Measurements from ENCODE around the gene GXYLT1.
A peak's percentile ranks its signal among the peaks of the same experiment; 100 is the strongest.
"Not testable (repeated sequence)": the region's sequence is repeated elsewhere in the genome, so short reads cannot be mapped to it uniquely, and the experiment has no call there.

Gene GXYLT1, protein sequence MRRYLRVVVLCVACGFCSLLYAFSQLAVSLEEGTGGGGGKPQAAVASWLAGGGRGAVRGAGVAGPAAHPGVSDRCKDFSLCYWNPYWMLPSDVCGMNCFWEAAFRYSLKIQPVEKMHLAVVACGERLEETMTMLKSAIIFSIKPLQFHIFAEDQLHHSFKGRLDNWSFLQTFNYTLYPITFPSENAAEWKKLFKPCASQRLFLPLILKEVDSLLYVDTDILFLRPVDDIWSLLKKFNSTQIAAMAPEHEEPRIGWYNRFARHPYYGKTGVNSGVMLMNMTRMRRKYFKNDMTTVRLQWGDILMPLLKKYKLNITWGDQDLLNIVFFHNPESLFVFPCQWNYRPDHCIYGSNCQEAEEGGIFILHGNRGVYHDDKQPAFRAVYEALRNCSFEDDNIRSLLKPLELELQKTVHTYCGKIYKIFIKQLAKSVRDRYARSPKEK

GRCh38 chr12:42144408-42145196, at the start of gene GXYLT1:
GXYLT1 (minus strand) TSS chr12:42144874; CDS start chr12:42144646, 228 bp downstream.
- Histone ChIP-seq H3K27me3 (ENCODE audit: control insufficient read depth in 1 of 2, insufficient read depth in 2 of 2, low read length in 2 of 2) (no peaks in the 10 kb centered on the region), H3K27ac (ENCODE audit: low read length) (peak within 1 kb of the TSS; percentile 26), H3K9me3 (ENCODE audit: control insufficient read depth in 2 of 2, low read length in 2 of 2) (no peaks in the 10 kb centered on the region), H3K9ac (ENCODE audit: low read length in 2 of 2) (peak within 1 kb of the TSS; percentile 68 to 78), H3K36me3 (ENCODE audit: control insufficient read depth in 2 of 2, insufficient read depth in 2 of 2, low read length in 2 of 2) (no peaks in the 10 kb centered on the region), H3K4me3 (ENCODE audit: low read length in 2 of 2) (peak within 1 kb of the TSS; percentile 82 to 93), H3K4me1 (ENCODE audit: control insufficient read depth, insufficient read depth, low read length) (peaks cover 8% of the 10 kb centered on the region)

GRCh38 chr12:42192686-42193085, 48.0 kb upstream of the GXYLT1 start:
- no peaks in the 10 kb centered on the region for H3K27me3 ChIP-seq (ENCODE audit: control insufficient read depth in 1 of 2, insufficient read depth in 2 of 2, low read length in 2 of 2)
- H3K4me3 ChIP-seq (ENCODE audit: low read length in 2 of 2): no peak overlapping the region
- no peaks in the 10 kb centered on the region for H3K9me3 ChIP-seq (ENCODE audit: control insufficient read depth in 2 of 2, low read length in 2 of 2)
- H3K27ac ChIP-seq (ENCODE audit: low read length): no peak overlapping the region
- no peak overlapping the region for H3K9ac ChIP-seq (ENCODE audit: low read length in 2 of 2)
- no peaks in the 10 kb centered on the region for H3K36me3 ChIP-seq (ENCODE audit: control insufficient read depth in 2 of 2, insufficient read depth in 2 of 2, low read length in 2 of 2)
- no peaks in the 10 kb centered on the region for H3K4me1 ChIP-seq (ENCODE audit: control insufficient read depth, insufficient read depth, low read length)

DNA sequence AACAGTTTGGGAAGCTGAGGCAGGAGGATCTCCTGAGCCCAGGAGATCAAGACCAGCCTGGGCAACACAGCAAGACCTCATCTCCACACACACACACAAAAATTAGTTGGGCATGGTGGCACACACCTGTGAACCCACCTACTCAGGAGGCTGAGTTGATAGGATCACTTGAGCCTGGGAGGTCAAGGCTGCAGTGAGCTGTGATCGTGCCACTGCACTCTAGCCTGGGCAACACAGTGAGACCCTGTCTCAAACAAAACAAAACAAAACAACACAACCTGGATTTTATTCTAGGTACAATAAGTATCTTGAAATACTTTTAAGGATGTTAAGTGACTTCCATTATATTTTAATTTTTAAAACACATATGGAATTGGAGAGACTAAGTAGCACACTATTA, 47.6 kb upstream of the GXYLT1 start:
- H3K27ac ChIP-seq (ENCODE audit: low read length): no peak overlapping the region
- H3K36me3 ChIP-seq (ENCODE audit: control insufficient read depth in 2 of 2, insufficient read depth in 2 of 2, low read length in 2 of 2): no peaks in the 10 kb centered on the region
- H3K9ac ChIP-seq (ENCODE audit: low read length in 2 of 2): no peak overlapping the region
- H3K9me3 ChIP-seq (ENCODE audit: control insufficient read depth in 2 of 2, low read length in 2 of 2): no peaks in the 10 kb centered on the region
- H3K4me3 ChIP-seq (ENCODE audit: low read length in 2 of 2): no peak overlapping the region
- no peaks in the 10 kb centered on the region for H3K27me3 ChIP-seq (ENCODE audit: control insufficient read depth in 1 of 2, insufficient read depth in 2 of 2, low read length in 2 of 2)
- no peaks in the 10 kb centered on the region for H3K4me1 ChIP-seq (ENCODE audit: control insufficient read depth, insufficient read depth, low read length)

DNA sequence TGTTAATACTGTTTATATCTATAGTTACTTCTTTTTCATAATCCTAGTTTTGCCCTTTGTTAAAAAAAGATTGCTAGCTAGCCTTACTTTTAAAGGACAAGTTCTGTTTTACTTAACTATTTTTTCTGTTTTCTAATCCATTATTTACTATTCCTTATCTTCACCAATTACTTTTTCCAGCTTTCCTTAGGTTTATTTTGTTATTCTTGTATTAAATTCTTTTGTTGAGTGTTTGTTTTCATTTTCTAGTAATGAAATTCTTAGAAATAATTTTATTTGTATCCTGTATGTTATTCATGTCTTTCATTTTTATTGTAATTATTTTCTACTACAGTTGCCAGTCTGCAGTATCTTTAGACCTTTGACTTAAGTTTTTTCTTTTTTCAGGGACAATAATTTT, 45.7 kb upstream of the GXYLT1 start:
- no peaks in the 10 kb centered on the region for H3K4me1 ChIP-seq (ENCODE audit: control insufficient read depth, insufficient read depth, low read length)
- H3K36me3 ChIP-seq (ENCODE audit: control insufficient read depth in 2 of 2, insufficient read depth in 2 of 2, low read length in 2 of 2): no peaks in the 10 kb centered on the region
- H3K4me3 ChIP-seq (ENCODE audit: low read length in 2 of 2): no peak overlapping the region
- H3K27me3 ChIP-seq (ENCODE audit: control insufficient read depth in 1 of 2, insufficient read depth in 2 of 2, low read length in 2 of 2): no peaks in the 10 kb centered on the region
- H3K9ac ChIP-seq (ENCODE audit: low read length in 2 of 2): no peak overlapping the region
- H3K9me3 ChIP-seq (ENCODE audit: control insufficient read depth in 2 of 2, low read length in 2 of 2): no peaks in the 10 kb centered on the region
- H3K27ac ChIP-seq (ENCODE audit: low read length): no peak overlapping the region

DNA sequence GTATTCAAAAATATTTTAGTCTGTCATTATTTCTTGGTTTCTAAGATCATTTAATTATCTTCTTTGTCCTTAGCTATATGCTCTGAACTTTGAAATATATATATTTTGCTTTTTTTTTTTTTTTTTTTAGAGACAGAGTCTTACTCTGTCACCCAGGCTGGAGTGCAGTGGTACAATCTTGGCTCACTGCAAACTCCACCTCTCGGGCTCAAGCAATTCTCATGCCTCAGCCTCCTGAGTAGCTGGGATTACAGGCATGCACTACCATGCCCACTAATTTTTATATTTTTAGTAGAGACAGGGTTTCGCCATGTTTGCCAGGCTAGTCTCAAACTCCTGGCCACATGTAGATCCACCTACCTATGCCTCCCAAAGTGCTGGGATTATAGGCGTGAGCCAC, 43.6 kb upstream of the GXYLT1 start:
- not testable (repeated sequence) for H3K9ac ChIP-seq (ENCODE audit: low read length in 2 of 2); H3K36me3 ChIP-seq (ENCODE audit: control insufficient read depth in 2 of 2, insufficient read depth in 2 of 2, low read length in 2 of 2); H3K9me3 ChIP-seq (ENCODE audit: control insufficient read depth in 2 of 2, low read length in 2 of 2); H3K4me1 ChIP-seq (ENCODE audit: control insufficient read depth, insufficient read depth, low read length); H3K27ac ChIP-seq (ENCODE audit: low read length); H3K27me3 ChIP-seq (ENCODE audit: control insufficient read depth in 1 of 2, insufficient read depth in 2 of 2, low read length in 2 of 2); H3K4me3 ChIP-seq (ENCODE audit: low read length in 2 of 2)

DNA sequence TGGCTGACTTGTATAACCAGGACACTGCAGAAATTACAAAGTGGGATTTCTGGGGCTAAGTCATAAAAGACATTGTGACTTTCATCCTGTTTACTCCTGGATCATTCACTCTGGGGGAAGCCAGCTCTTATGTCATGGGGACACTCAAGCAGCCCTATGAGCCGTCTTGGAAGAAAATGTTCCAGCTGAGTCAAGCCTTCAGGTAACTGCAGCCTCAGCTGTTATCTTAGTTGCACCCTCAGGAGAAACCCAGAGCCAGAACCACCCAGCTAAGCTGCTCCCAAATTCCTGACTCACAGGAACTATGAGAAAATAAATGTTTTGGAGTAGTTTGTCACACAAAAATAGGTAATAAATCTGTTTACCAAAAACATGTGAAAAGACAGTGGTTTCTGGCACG, 43.1 kb upstream of the GXYLT1 start:
- H3K9ac ChIP-seq (ENCODE audit: low read length in 2 of 2): no peak overlapping the region
- H3K9me3 ChIP-seq (ENCODE audit: control insufficient read depth in 2 of 2, low read length in 2 of 2): no peaks in the 10 kb centered on the region
- H3K27me3 ChIP-seq (ENCODE audit: control insufficient read depth in 1 of 2, insufficient read depth in 2 of 2, low read length in 2 of 2): no peaks in the 10 kb centered on the region
- no peak overlapping the region for H3K4me3 ChIP-seq (ENCODE audit: low read length in 2 of 2)
- peaks cover under 1 to 3% of the 10 kb centered on the region in 2 donors for H3K36me3 ChIP-seq (ENCODE audit: control insufficient read depth in 2 of 2, insufficient read depth in 2 of 2, low read length in 2 of 2)
- no peak overlapping the region for H3K27ac ChIP-seq (ENCODE audit: low read length)
- no peaks in the 10 kb centered on the region for H3K4me1 ChIP-seq (ENCODE audit: control insufficient read depth, insufficient read depth, low read length)

- H3K27ac ChIP-seq (ENCODE audit: low read length): no peak overlapping the region
- H3K9ac ChIP-seq (ENCODE audit: low read length in 2 of 2): no peak overlapping the region
- peaks cover 2 to 3% of the 10 kb centered on the region in 2 donors for H3K36me3 ChIP-seq (ENCODE audit: control insufficient read depth in 2 of 2, insufficient read depth in 2 of 2, low read length in 2 of 2)
- no peak overlapping the region for H3K4me3 ChIP-seq (ENCODE audit: low read length in 2 of 2)
- no peaks in the 10 kb centered on the region for H3K9me3 ChIP-seq (ENCODE audit: control insufficient read depth in 2 of 2, low read length in 2 of 2)
- H3K4me1 ChIP-seq (ENCODE audit: control insufficient read depth, insufficient read depth, low read length): no peaks in the 10 kb centered on the region
- H3K27me3 ChIP-seq (ENCODE audit: control insufficient read depth in 1 of 2, insufficient read depth in 2 of 2, low read length in 2 of 2): no peaks in the 10 kb centered on the region
Observed at GRCh38 chr12:42186793-42187192, 42.1 kb upstream of the GXYLT1 start.

DNA sequence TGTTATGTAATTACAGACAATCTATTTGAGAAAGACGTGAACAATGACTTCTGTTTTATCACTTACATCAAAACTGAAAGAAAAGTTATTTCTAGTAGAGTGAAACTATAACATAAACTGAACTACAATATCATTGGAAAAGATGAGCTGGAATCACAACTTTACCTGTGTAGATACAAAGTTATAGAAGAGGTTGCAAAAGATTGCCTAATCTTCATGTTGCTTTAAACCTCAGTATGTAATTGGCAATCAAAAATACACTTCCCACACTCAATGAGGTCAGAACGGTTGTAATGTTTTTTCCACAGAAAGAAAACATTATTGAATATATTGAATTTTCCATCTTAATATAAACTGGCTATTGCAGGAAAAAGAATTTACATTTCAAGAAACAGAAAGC, 37.7 kb upstream of the GXYLT1 start:
- H3K27ac ChIP-seq (ENCODE audit: low read length): no peak overlapping the region
- H3K4me1 ChIP-seq (ENCODE audit: control insufficient read depth, insufficient read depth, low read length): no peaks in the 10 kb centered on the region
- no peak overlapping the region for H3K9ac ChIP-seq (ENCODE audit: low read length in 2 of 2)
- peaks cover 3 to 7% of the 10 kb centered on the region in 2 donors for H3K36me3 ChIP-seq (ENCODE audit: control insufficient read depth in 2 of 2, insufficient read depth in 2 of 2, low read length in 2 of 2)
- no peaks in the 10 kb centered on the region for H3K9me3 ChIP-seq (ENCODE audit: control insufficient read depth in 2 of 2, low read length in 2 of 2)
- no peak overlapping the region for H3K4me3 ChIP-seq (ENCODE audit: low read length in 2 of 2)
- H3K27me3 ChIP-seq (ENCODE audit: control insufficient read depth in 1 of 2, insufficient read depth in 2 of 2, low read length in 2 of 2): no peaks in the 10 kb centered on the region

- Histone ChIP-seq H3K9me3 (ENCODE audit: control insufficient read depth in 2 of 2, low read length in 2 of 2) (no peaks in the 10 kb centered on the region), H3K9ac (ENCODE audit: low read length in 2 of 2) (no peak overlapping the region), H3K27ac (ENCODE audit: low read length) (no peak overlapping the region), H3K36me3 (ENCODE audit: control insufficient read depth in 2 of 2, insufficient read depth in 2 of 2, low read length in 2 of 2) (peaks cover 3 to 7% of the 10 kb centered on the region in 2 donors), H3K4me3 (ENCODE audit: low read length in 2 of 2) (no peak overlapping the region), H3K4me1 (ENCODE audit: control insufficient read depth, insufficient read depth, low read length) (no peaks in the 10 kb centered on the region), H3K27me3 (ENCODE audit: control insufficient read depth in 1 of 2, insufficient read depth in 2 of 2, low read length in 2 of 2) (no peaks in the 10 kb centered on the region)
Observed at GRCh38 chr12:42180990-42181596, 36.4 kb upstream of the GXYLT1 start.

GRCh38 chr12:42178101-42178500, 33.4 kb upstream of the GXYLT1 start:
- Histone ChIP-seq H3K4me3 (ENCODE audit: low read length in 2 of 2) (no peak overlapping the region), H3K27me3 (ENCODE audit: control insufficient read depth in 1 of 2, insufficient read depth in 2 of 2, low read length in 2 of 2) (no peaks in the 10 kb centered on the region), H3K9me3 (ENCODE audit: control insufficient read depth in 2 of 2, low read length in 2 of 2) (no peaks in the 10 kb centered on the region), H3K36me3 (ENCODE audit: control insufficient read depth in 2 of 2, insufficient read depth in 2 of 2, low read length in 2 of 2) (peaks cover 0 to 7% of the 10 kb centered on the region in 2 donors), H3K27ac (ENCODE audit: low read length) (no peak overlapping the region), H3K4me1 (ENCODE audit: control insufficient read depth, insufficient read depth, low read length) (no peaks in the 10 kb centered on the region), H3K9ac (ENCODE audit: low read length in 2 of 2) (no peak overlapping the region)

Measured in stomach smooth muscle (tissue), 2 donors.